HepG2 (cell line): Measurements from ENCODE around the gene RHOD. TPM values are rescaled to one million over a fixed set of nuclear protein-coding genes. Genes with fewer than 3 reads are reported as not detected.

Experiments used
- ATAC-seq: fragments of 200-7000 bp; cut with Tn5 transposase; 3 replicates; pipeline ENCODE4 v1.9.1; 2020; ENCODE audit warnings: mild to moderate bottlenecking, moderate library complexity
- BruUV-seq: library from RNA; stranded (reverse); fragments of 400-500 nt; replicated peaks from 2 replicates; lab custom pipeline; 2021; lab: Mats Ljungman, UMichigan
- CTCF ChIA-PET: fragments of 300-600 bp; formaldehyde crosslinking; extraction: SDS; loops from one replicate; lab custom pipeline; 2021; ENCODE audit warnings: low total read pairs, inconsistent platforms, low intra/inter-chr PET ratio; lab: Yijun Ruan, JAX
- POLR2A ChIA-PET: fragments of 350-600 bp; sonication (Branson Sonifier 250); formaldehyde crosslinking; loops from one replicate; lab custom pipeline; 2020; ENCODE audit warnings: antibody characterized with exemption, inconsistent platforms; lab: Yijun Ruan, JAX
- DNase-seq: peaks from one replicate; pipeline ENCODE4 v3.0.0-alpha.2; 2015; ENCODE audit warnings: low spot score
- FAIRE-seq: peaks from 3 replicates; lab custom pipeline; 2011; peaks lifted over from hg19 to GRCh38; lab: Jason Lieb, UNC
- H2AFZ ChIP-seq: one replicate; pipeline ENCODE4 v1.6.1; 2011; ENCODE audit warnings: low read length, inconsistent platforms
- H3K27ac ChIP-seq: fragments of 300-600 bp; 3 replicates; pipeline ENCODE4 v1.8.0; 2011; ENCODE audit warnings: mixed run types, mild to moderate bottlenecking, mixed read lengths, low read length, inconsistent platforms; ENCODE audit not compliant: insufficient read depth; ENCODE audit errors: extremely low read length
- H3K27me3 ChIP-seq, 2 experiments: fragments of 200-600 bp in 1 of 2; 2 replicates in 1 of 2; 3 replicates in 1 of 2; pipeline versions ENCODE4 v1.6.0 to v1.8.0; 2011; ENCODE audit warnings: low read length in 2 of 2, mild to moderate bottlenecking in 2 of 2, moderate library complexity in 2 of 2, inconsistent platforms in 1 of 2; ENCODE audit not compliant: insufficient read depth in 2 of 2, control insufficient read depth in 1 of 2
- H3K36me3 ChIP-seq, 2 experiments: fragments of 200-600 bp in 1 of 2; replicated peaks in 1 of 2; 2 replicates in 1 of 2; 3 replicates in 1 of 2; pipeline versions ENCODE4 v1.5.1 to v1.8.0; 2011; ENCODE audit warnings: low read length in 2 of 2, inconsistent platforms in 1 of 2; ENCODE audit not compliant: insufficient read depth in 2 of 2, control insufficient read depth in 1 of 2
- H3K4me1 ChIP-seq: 2 replicates; pipeline ENCODE4 v1.5.1; 2012; ENCODE audit warnings: low read length, inconsistent platforms; ENCODE audit not compliant: insufficient read depth
- H3K4me2 ChIP-seq: 2 replicates; pipeline ENCODE4 v1.6.0; 2011; ENCODE audit warnings: low read depth, low read length, inconsistent platforms
- H3K4me3 ChIP-seq, 3 experiments: fragments of 200-600 bp in 1 of 3; sonication (generic), shearing (Covaris generic) in 1 of 3; replicated peaks in 1 of 3; 2 replicates each; pipeline ENCODE4 v1.5.1; 2011 to 2016; ENCODE audit warnings: low read length in 3 of 3, inconsistent platforms in 2 of 3, low read depth in 2 of 3, mild to moderate bottlenecking in 2 of 3, control low read depth in 1 of 3, mixed read lengths in 1 of 3; ENCODE audit not compliant: insufficient read depth in 1 of 3
- H3K79me2 ChIP-seq: one replicate; pipeline ENCODE4 v1.6.1; 2011; ENCODE audit warnings: low read length, inconsistent platforms; ENCODE audit not compliant: insufficient read depth
- H3K9ac ChIP-seq: 2 replicates; pipeline ENCODE4 v1.6.0; 2011; ENCODE audit warnings: mild to moderate bottlenecking, low read depth, low read length, inconsistent platforms; ENCODE audit not compliant: insufficient read depth
- H3K9me3 ChIP-seq: 2 replicates; pipeline ENCODE4 v1.5.1; 2012; ENCODE audit warnings: mild to moderate bottlenecking, low read length
- H4K20me1 ChIP-seq: 2 replicates; pipeline ENCODE4 v1.6.0; 2011; ENCODE audit warnings: inconsistent platforms, mild to moderate bottlenecking, low read length, moderate library complexity; ENCODE audit not compliant: insufficient read depth
- CREM ChIP-seq, 2 experiments: sonication (generic) in 1 of 2; formaldehyde crosslinking in 1 of 2; IDR thresholded peaks; 2 replicates each; pipeline versions ENCODE4 v1.4.0 to v1.6.1; 2016 to 2020; ENCODE audit warnings: antibody characterized with exemption in 1 of 2, mild to moderate bottlenecking in 1 of 2, missing genetic modification reagents in 1 of 2
- HNRNPL ChIP-seq: fragments of 200-400 bp; formaldehyde crosslinking; IDR thresholded peaks from 2 replicates; pipeline ENCODE4 v1.6.1; 2017; ENCODE audit warnings: mild to moderate bottlenecking, low read depth, low read length
- KAT2B ChIP-seq: fragments of 150-350 bp; IDR thresholded peaks from 2 replicates; pipeline ENCODE4 v1.6.1; 2014; ENCODE audit warnings: low read depth, low read length, borderline replicate concordance
- MYC ChIP-seq: sonication (generic); formaldehyde crosslinking; IDR thresholded peaks from 2 replicates; pipeline ENCODE4 v1.9.0; 2021; ENCODE audit warnings: missing genetic modification reagents, borderline replicate concordance
- ZNF431 ChIP-seq: sonication (generic); formaldehyde crosslinking; IDR thresholded peaks from 2 replicates; pipeline ENCODE4 v1.9.0; 2022; ENCODE audit warnings: missing genetic modification reagents, low read depth, mild to moderate bottlenecking, borderline replicate concordance
- WGBS: methylation state at CpG from one replicate; pipeline ENCODE4 v1.1.6; 2017; ENCODE audit warnings: low lambda C conversion rate; 5-methylcytosine and 5-hydroxymethylcytosine counted together
- in situ Hi-C: cut with HindIII; loops from 2 replicates; pipeline ENCODE4 v1.10.0; 2017; ENCODE audit warnings: low pct_unique_long_range_greater_than_20kb; ENCODE audit not compliant: extremely low pct_ligation_motif_present
- intact Hi-C: fragments of 100-400 bp; cut with micrococcal nuclease; formaldehyde crosslinking; loops from one replicate; pipeline ENCODE4 v1.10.0; 2022; ENCODE audit not compliant: unreplicated experiment
- polyA plus RNA-seq, 8 experiments: library from polyadenylated mRNA; depleted of rRNA in 3 of 8; stranded (reverse) in 7 of 8; unstranded in 1 of 8; fragments of >200 nt; fragmentation: Illumina TruSeq in 4 of 8; extraction: Trizol in 4 of 8; gene quantifications; 2 replicates each; pipeline versions ENCODE4 v1.2.1 to v1.2.3, GENCODE V29; 2011 to 2016; ENCODE audit warnings: low read depth in 4 of 8, missing spikeins in 1 of 8, mixed read lengths in 1 of 8; ENCODE audit not compliant: insufficient read depth in 1 of 8
- total RNA-seq, 5 experiments: library from RNA; depleted of rRNA; stranded (reverse); fragments of >200 nt; fragmentation: Illumina TruSeq; extraction: Trizol; gene quantifications; 2 replicates each; pipeline ENCODE4 v1.2.3, GENCODE V29; 2016; ENCODE audit warnings: low read depth in 1 of 5
- TF ChIP-seq, protein P1 (sequence below): sonication (generic); formaldehyde crosslinking; conservative IDR thresholded peaks from 2 replicates; pipeline ENCODE4 v1.8.1; 2023; ENCODE audit warnings: missing genetic modification reagents

Gene RHOD
- total and polyA plus RNA-seq, 2 of the 13 experiments (the other 11 are each of a cell fraction or from before 2014, with no cell fraction given): 0.27 to 0.98 TPM

DNA sequence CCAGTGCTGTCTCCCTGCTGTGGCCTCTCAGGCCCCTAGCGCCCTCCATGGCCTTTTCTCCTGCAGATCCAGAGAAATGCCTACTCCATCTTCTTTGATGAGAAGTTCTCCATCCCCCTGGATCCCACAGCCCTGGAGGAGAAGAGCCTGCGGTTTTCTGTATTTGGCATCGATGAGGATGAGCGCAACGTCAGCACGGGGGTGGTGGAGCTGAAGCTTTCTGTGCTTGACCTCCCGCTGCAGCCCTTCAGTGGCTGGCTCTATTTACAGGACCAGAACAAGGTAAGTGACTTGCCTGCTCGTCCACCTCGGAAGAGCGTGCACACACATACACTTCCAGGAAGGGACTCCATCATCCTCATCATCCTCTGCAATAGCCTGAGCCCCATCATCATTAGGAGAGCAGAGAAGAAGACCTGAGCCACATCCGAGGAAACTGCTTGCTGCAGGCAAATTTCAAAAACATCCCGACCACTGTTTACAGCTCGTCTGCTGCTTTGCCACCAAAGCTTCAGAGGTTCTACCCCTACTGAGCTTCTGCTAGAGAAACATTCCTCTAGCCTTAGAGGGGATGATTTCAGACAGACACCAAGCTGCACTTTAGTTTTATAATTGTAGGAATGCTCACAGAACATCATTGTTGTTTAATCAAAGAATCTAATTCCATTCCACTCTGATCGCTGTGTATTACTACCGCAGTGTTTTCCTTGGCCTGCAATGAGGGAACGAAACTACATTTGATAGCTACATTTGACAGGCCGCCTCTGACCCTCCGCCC is 12.9 kb upstream of the RHOD start:
- intact Hi-C loops (no loop called here), in situ Hi-C loops (no loop called here)
- Histone ChIP-seq H3K79me2 (no peaks in the 10 kb centered on the region), H3K9ac (no peak overlapping the region), H3K36me3 (no peaks in the 10 kb centered on the region), H2AFZ (no peak overlapping the region), H3K4me1 (peaks cover 32% of the 10 kb centered on the region), H3K4me3 (no peak overlapping the region), H3K27me3 (peaks cover 4 to 39% of the 10 kb centered on the region in 2 experiments; a peak in 4 of 5 replicates), H3K4me2 (peak overlapping the region; percentile 9; the same call in 1 of the 2 replicates), H3K27ac (no peak overlapping the region), H3K9me3 (no peaks in the 10 kb centered on the region), H4K20me1 (no peaks in the 10 kb centered on the region)
- TF ChIP-seq, protein P1, sequence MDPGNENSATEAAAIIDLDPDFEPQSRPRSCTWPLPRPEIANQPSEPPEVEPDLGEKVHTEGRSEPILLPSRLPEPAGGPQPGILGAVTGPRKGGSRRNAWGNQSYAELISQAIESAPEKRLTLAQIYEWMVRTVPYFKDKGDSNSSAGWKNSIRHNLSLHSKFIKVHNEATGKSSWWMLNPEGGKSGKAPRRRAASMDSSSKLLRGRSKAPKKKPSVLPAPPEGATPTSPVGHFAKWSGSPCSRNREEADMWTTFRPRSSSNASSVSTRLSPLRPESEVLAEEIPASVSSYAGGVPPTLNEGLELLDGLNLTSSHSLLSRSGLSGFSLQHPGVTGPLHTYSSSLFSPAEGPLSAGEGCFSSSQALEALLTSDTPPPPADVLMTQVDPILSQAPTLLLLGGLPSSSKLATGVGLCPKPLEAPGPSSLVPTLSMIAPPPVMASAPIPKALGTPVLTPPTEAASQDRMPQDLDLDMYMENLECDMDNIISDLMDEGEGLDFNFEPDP: 0 out of 2 replicates have a peak, but pooled peaks have one; percentile 61
- no peak for TF ChIP-seq CREM (IDR thresholded peaks at IDR 0.05)
- TF ChIP-seq CREM (CRISPR knock-in tag; IDR thresholded peaks at IDR 0.05): no peak
- TF ChIP-seq ZNF431 (CRISPR knock-in tag): no peak
- no TSS peak for BruUV-seq
- CTCF ChIA-PET: no interaction called here
- WGBS: 39% methylated on average over 15 of the region's 18 CpGs
- ATAC-seq (peak; percentile 17), DNase-seq (no peak), FAIRE-seq (no peak)
- POLR2A ChIA-PET: interaction anchor here (0.8 kb wide), 1 partner anchor 10 kb away, joined by 4 read pairs; no protein-coding TSS in a partner anchor

DNA sequence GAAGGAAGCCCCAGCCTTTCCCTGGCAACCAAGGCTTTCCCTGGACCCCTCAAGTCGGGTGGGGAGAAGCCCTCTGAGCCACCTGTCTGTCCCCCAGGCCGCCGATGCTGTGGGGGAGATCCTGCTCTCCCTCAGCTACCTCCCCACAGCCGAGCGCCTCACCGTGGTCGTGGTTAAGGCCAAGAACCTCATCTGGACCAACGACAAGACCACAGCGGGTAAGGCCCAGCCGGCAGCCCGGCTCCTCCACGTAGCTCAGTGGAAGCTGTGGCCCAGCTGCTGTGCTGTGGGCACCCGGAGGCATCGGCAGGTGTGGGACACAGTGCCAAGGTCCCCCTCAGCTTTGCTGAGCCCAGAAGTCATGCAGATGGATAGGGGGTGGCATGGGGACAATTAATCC is 12.2 kb upstream of the RHOD start:
- no peak overlapping the region for H3K4me2 ChIP-seq
- no peak overlapping the region for H3K9ac ChIP-seq
- no peaks in the 10 kb centered on the region for H3K9me3 ChIP-seq
- H3K36me3 ChIP-seq: no peaks in the 10 kb centered on the region
- peaks cover 39% of the 10 kb centered on the region for H3K4me1 ChIP-seq
- ChIA-PET POLR2A (interaction anchor here (0.8 kb wide), 1 partner anchor 9 kb away, joined by 4 read pairs; no protein-coding TSS in a partner anchor), CTCF (no interaction called here)
- BruUV-seq: no TSS peak
- intact Hi-C loops: no loop called here
- no peak for DNase-seq
- H3K27ac ChIP-seq: no peak overlapping the region
- no peak overlapping the region for H3K4me3 ChIP-seq
- in situ Hi-C loops: no loop called here
- no peaks in the 10 kb centered on the region for H4K20me1 ChIP-seq
- H3K27me3 ChIP-seq: peaks cover 4 to 41% of the 10 kb centered on the region in 2 experiments; a peak in 4 of 5 replicates
- H2AFZ ChIP-seq: no peak overlapping the region
- no peaks in the 10 kb centered on the region for H3K79me2 ChIP-seq
- 56% methylated on average over 10 of the region's 14 CpGs for WGBS
- FAIRE-seq: no peak
- 0 out of 2 replicates have a peak, but pooled peaks have one; percentile 24 for TF ChIP-seq HNRNPL
- no peak for TF ChIP-seq KAT2B
- TF ChIP-seq MYC (CRISPR knock-in tag): no peak
- no peak for ATAC-seq
